Activated CD4-positive, alpha-beta T cell treated with anti-CD3 and anti-CD28 coated beads, Interleukin-10, Interleukin-2, amounts not matched to agents 100 ng/mL and 50 ng/mL, durations not matched to agents 16 hours and 8 hours (primary cell): ENCODE measurements around the gene MTM1.

ENCODE experiments used
- DNase-seq: peaks from one replicate; pipeline ENCODE4 v3.0.0-alpha.2; 2020

MTM1 gene

DNA sequence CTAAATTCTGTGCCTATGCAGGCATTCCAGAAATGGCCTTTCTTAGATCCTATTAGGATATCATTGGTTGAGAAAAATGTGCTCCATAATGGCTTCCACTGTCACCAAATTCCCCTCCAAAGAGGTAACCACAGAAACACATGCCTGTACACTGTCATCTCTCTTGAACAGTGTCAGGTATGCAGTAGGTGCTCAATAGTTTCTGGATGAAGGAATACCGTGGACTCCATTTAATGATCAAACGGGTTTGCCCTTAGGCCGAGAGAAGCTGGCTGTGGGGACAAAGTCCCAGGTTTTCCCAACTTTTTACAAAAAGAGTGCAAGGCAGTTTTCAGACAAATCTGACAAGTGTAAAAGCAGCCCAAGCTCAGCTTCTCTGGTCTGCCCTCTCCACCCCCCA lies 16.5 kb upstream of the MTM1 start:
- no peak for DNase-seq

DNA sequence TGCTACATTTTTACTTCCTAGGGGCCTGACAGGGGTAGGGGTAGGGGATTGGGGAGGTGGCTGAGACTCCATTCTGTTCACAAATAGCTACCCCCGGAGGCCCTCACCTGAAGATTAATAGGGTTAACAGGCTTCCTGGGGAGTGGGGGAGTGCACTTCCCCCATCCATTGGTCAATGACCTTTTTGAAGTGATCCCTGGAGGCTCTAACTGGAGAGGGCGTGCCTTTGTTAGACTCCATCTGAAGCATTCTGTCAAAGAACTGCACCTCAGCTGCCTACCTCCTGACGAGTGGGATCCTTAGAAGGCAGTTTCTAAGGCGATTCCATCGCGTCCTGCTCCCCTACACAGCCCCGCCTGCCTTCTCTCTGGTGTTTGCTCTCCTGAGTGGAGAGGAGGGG lies 10.0 kb upstream of the MTM1 start:
- no peak for DNase-seq

- no peak for DNase-seq
Measured at GRCh38 chrX:150564838-150565237, 3.6 kb upstream of the MTM1 start.

GRCh38 chrX:150565551-150565950 lies 2.9 kb upstream of the MTM1 start:
- DNase-seq, result no peak

- no peak for DNase-seq
Measured at GRCh38 chrX:150566734-150567182, 1.7 kb upstream of the MTM1 start.

- no peak for DNase-seq
Measured at GRCh38 chrX:150567645-150568319, 639 bp upstream of the MTM1 start.

GRCh38 chrX:150569155-150569477 lies 695 bp downstream of the MTM1 start:
- peak; percentile 70 for DNase-seq

GRCh38 chrX:150570512-150570911 lies 2.1 kb downstream of the MTM1 start:
- peak; percentile 63 for DNase-seq

DNA sequence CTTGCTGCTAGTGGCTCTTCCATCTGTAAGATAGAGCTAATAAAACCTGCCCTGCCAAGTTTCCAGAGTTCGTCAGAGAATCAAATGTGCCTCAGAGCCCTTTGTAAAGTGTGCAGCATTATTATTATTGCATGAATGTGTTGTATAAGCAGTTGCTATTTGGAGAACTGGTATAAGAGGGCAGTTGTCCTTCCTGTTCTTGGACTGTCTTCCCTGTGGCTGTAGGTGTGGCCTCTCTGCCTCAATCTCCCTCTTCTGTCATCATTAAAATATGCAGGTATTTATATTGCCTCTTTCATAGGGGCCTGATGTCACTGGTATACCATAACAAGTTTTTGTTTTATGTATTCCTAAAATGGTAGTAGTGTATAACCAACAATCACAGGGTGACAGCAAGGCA lies 3.8 kb downstream of the MTM1 start:
- no peak for DNase-seq

- DNase-seq, result peak; percentile 59
Measured at GRCh38 chrX:150573106-150573505, 4.7 kb downstream of the MTM1 start.

DNA sequence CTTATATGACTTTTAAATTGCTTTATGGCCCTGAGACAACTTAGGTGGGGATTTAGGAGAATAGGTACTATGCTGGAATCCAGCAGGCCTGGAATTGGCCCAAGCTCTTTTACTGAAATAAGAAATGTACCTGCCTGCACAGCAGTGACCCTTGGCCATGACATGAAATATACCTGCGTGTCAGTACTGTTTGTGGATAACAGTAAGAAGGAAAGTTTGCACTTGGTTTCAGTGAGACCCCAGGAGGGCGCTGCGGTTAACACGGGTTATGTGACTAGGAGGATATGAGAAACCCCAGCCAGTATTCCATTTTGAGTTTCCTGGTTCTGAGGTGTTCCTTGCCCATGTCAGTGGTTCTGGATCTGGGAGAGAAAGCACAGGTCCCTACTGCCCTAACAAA lies 5.3 kb downstream of the MTM1 start:
- DNase-seq, result peak; percentile 81

GRCh38 chrX:150574559-150575418 lies 6.4 kb downstream of the MTM1 start:
- peak; percentile 89 for DNase-seq

GRCh38 chrX:150575419-150575814 lies 7.0 kb downstream of the MTM1 start:
- peak; percentile 84 for DNase-seq

DNA sequence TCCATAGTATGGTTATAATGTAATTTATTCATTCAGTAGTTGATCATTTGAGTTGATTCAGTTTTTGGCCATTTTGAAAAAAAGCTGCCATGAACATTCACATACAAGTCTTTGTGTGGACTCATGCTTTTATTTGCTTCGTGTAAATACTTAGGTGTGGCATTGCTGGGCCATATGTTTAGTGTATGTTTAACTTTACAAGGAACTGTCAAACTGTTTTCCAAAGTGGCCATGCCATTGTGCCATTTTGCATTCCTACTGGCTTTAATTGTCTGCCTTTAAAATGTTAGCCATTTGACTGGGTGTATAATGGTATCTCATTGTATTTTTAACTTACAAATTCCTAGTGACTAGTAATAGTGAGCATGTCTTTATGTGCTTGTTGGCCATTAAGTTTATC lies 8.8 kb downstream of the MTM1 start:
- DNase-seq, result no peak

DNA sequence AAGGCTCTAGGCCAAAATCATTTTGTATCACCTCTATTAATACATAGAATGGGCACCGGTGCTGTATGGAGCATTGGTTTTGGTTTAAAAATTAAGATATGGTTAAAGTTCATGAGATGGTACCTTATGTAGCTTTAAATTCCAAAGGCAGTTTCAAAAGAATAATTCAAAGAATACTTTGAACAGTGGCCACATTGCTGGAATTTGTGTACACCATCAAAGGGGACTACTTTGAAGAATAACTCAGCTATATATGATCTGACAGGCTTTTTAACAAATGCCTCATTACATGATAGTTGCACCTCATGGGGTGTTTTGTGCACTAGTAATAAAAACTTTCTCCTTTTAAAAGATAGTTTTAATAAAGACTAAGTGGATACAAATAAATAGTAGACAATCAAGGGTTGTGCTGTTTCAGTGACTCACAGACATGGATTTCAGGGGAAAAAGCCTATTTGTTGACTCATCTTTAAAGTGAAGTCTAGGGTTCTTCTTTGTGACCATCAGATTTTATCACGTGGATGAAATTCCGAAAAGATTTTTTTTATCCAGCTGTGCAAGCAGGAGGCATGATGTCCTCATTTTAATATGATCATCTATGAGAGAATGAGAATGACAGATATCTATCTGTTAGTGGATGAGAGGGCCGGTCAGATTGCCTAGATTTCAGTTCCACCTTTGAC lies 12.8 kb downstream of the MTM1 start:
- DNase-seq, result no peak

GRCh38 chrX:150582338-150582948 lies 14.0 kb downstream of the MTM1 start:
- no peak for DNase-seq

DNA sequence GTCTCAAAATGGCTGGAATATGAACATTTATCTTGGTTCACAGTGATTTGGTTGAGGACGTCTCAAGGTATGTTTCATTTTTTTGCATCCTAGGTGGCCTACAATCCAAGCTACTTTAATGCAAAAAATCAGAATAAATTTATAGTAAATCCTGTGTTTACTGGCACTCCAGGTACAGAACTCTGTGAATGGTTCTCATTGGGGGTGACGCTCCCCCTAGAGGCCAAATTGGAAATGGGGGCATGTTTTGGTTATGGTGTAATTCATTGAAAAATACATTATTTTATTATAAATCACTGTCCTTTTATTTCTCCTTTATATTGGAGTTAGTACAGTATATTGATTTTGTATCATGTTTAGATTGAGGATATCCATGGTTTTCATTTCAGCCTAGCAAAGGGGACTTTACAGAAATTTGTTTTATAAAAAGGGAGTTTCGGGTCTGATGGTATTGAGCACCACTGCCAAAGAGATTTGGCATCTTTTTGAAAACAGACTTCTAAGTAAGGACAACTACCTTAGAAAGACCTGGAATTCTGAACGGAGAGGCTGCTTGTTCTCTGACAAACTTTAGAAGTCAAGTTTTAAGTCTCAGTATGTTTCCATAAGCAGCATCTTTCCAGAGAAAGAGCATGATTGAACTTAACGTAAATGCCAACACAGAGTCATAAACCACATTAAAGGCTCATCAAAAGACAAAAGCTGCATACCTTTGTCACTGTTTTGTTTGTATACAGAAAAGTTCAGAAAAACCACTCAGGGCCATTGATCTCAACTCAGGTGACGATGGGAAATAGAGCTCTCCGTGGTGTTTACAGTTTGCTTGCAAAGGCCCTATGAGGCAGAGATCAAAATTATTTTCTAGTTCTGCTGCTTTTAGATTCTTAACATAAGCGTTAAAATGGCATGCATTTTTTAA lies 19.4 kb downstream of the MTM1 start:
- DNase-seq, result peak; percentile 57

DNA sequence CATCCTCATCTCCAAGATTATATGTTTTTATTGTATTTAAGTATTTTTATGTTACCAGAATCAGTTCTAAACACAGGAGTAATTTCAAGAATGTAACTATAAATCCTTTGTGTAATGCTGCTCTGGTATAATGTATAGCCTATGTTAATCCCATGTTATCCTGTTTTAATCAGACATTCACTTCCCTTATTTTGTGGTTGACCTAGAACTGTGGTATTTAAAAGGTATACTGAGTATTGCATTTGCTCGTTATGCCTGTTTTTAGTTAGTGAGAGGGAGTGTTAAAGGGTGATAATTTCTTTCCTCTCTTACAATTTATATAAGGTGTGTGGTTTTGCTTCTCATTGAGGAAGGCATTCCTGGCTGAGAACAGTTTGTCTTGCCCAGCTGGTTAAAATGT lies 26.2 kb downstream of the MTM1 start:
- DNase-seq, result no peak

DNA sequence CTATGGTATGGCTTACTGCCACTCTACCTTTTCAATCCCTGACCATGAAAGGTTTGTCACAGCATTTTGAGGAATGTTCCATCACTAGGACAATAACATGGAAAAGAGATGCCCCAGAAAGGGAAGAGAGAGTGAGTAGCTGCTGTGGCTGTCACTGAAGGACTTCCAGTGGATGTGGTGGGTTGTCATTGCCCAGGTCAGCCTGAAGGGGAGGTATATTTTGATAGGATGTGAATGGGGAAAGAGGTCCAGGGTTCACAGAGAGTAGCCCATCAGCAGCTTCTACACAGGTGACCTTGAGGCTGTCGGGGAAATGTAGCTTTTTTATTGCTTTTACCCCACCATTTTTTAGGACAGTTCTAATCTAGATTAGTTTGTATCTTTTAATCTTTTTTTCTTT lies 30.8 kb downstream of the MTM1 start:
- no peak for DNase-seq

DNA sequence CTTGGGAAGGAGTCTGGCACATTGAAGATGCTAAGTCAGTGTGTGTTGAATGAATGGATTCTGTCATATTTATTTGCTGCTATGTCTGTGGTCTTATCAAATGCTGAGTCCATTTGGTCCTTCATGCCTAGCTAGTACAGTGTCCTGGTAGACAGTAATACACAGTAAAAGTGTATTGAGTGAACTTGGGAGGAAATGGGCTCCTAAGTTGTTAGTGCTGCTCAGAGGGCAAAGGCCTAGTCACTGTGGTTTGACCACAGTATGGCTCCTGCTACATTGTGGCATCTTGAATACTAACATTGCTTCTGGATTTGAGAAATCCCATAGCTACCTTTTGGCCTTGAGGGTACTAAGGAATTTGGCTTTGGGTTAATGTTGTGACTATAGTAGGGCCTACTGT lies 33.9 kb downstream of the MTM1 start:
- peak; percentile 26 for DNase-seq

- DNase-seq, result peak; percentile 36
Measured at GRCh38 chrX:150602743-150603142, 34.3 kb downstream of the MTM1 start.

DNA sequence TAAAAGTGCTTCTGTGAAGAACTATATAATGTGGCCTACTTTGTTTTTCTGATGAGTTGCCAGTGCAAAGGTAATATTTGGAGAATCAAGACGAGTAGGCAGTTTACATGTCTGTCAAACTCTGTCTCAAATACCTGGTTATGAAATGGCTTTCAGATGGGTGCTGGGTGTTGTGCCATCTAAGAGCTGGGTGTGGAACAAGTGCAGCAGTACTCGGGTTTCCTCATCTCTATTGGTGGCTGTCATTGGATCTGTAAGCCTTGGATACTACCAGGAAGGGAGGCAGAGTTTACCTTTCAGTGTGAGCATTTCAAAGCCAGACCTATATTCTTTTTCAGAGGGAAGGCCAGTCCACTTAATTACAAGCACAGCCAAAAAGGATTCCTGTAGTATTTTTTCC lies 37.2 kb downstream of the MTM1 start:
- DNase-seq, result no peak
